ENCODE results near the gene RPS3. TPM values are rescaled to one million over a fixed set of nuclear protein-coding genes. Genes with fewer than 3 reads are reported as not detected.

The RPS3 gene
- total RNA-seq, 1 experiment from 2014 or later, result 4,109 TPM

DNA sequence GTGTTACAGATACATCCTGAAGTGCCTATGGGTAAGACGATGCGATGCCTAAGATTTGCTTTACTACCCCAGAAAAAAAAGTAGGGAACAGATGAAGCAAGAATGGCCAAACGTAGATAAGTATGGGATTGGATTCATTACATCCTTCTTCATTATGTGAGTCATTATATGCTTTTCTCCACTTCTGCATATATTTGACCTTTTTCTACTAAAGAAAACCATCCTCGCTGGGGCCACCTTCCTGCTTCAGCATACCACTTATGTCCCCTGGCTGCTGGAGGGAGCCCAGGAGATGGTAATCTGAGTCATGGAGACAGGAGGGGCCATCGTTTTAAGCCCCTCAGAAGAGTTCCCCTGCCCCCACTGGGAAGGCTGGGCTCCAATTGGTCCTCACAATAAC is 48.1 kb downstream of the RPS3 start:
- CTCF ChIA-PET, result interaction anchor here (1.2 kb wide), 1 partner anchor 84 kb away, joined by 3 read pairs; no protein-coding TSS in a partner anchor
- Histone ChIP-seq H3K9ac (ENCODE audit: low read length) (no peak overlapping the region), H3K36me3 (ENCODE audit: control insufficient read depth in 1 of 2, insufficient read depth in 2 of 2, low read length in 2 of 2) (no peaks in the 10 kb centered on the region), H3K9me2 (ENCODE audit: insufficient read depth) (no peaks in the 10 kb centered on the region), H3K4me1 (ENCODE audit: control insufficient read depth in 1 of 2, insufficient read depth in 2 of 2, low read length in 2 of 2) (no peaks in the 10 kb centered on the region), H2AFZ (ENCODE audit: low read depth, low read length, poor library complexity, severe bottlenecking) (no peak overlapping the region), H4K20me1 (ENCODE audit: insufficient read depth) (no peaks in the 10 kb centered on the region), H3K9me3 (ENCODE audit: control insufficient read depth in 1 of 2, insufficient read depth in 1 of 2, low read depth in 1 of 2, low read length in 2 of 2) (no peaks in the 10 kb centered on the region), H3K79me2 (ENCODE audit: insufficient read depth, low read length) (no peaks in the 10 kb centered on the region), H3K27ac (ENCODE audit: low read depth, low read length) (no peak overlapping the region), H3K4me3 (replicated peaks in 1 of 2; ENCODE audit: low read depth in 1 of 2, low read length in 2 of 2) (no peak overlapping the region), H3K27me3 (ENCODE audit: insufficient read depth, low read length) (no peaks in the 10 kb centered on the region), H3K4me2 (ENCODE audit: low read length) (no peak overlapping the region)
- POLR2A ChIA-PET, result no interaction called here
- DNase-seq (ENCODE audit: low read depth, low spot score) (no peak), ATAC-seq (no peak)
- intact Hi-C loops (cut with micrococcal nuclease), result loop anchor here (5.0 to 10.0 kb wide), 2 partner anchors 60 to 417 kb away; no protein-coding TSS in a partner anchor
- RAD21 ChIA-PET (ENCODE audit: low non-redundant PET in 1 of 2, low total read pairs in 2 of 2, uncharacterized antibody in 2 of 2, unreplicated experiment in 2 of 2), result no interaction called here
- no peak for TF ChIP-seq ZNF274 (IDR thresholded peaks at IDR 0.05; ENCODE audit: low read depth, low read length)
- TF ChIP-seq EGR1 (IDR thresholded peaks at IDR 0.05; ENCODE audit: low read depth), result no peak
- TF ChIP-seq ZFX (IDR thresholded peaks at IDR 0.05), result no peak
- no peak for TF ChIP-seq CBX3 (IDR thresholded peaks at IDR 0.05; ENCODE audit: low read depth)
- TF ChIP-seq EZH2 (IDR thresholded peaks at IDR 0.05), result no peak
- no TSS peak for BruUV-seq (replicated peaks)

- Histone ChIP-seq H3K9me3 (ENCODE audit: control insufficient read depth in 1 of 2, insufficient read depth in 1 of 2, low read depth in 1 of 2, low read length in 2 of 2) (no peaks in the 10 kb centered on the region), H2AFZ (ENCODE audit: low read depth, low read length, poor library complexity, severe bottlenecking) (no peak overlapping the region), H3K79me2 (ENCODE audit: insufficient read depth, low read length) (no peaks in the 10 kb centered on the region), H3K27me3 (ENCODE audit: insufficient read depth, low read length) (no peaks in the 10 kb centered on the region), H3K9ac (ENCODE audit: low read length) (no peak overlapping the region), H3K4me3 (replicated peaks in 1 of 2; ENCODE audit: low read depth in 1 of 2, low read length in 2 of 2) (no peak overlapping the region), H3K36me3 (ENCODE audit: control insufficient read depth in 1 of 2, insufficient read depth in 2 of 2, low read length in 2 of 2) (no peaks in the 10 kb centered on the region; a peak in 1 of 4 replicates), H3K4me2 (ENCODE audit: low read length) (no peak overlapping the region), H4K20me1 (ENCODE audit: insufficient read depth) (no peaks in the 10 kb centered on the region), H3K4me1 (ENCODE audit: control insufficient read depth in 1 of 2, insufficient read depth in 2 of 2, low read length in 2 of 2) (no peaks in the 10 kb centered on the region), H3K27ac (ENCODE audit: low read depth, low read length) (no peak overlapping the region), H3K9me2 (ENCODE audit: insufficient read depth) (no peaks in the 10 kb centered on the region)
- RAD21 ChIA-PET (ENCODE audit: low non-redundant PET in 1 of 2, low total read pairs in 2 of 2, uncharacterized antibody in 2 of 2, unreplicated experiment in 2 of 2), result no interaction called here
- ATAC-seq (no peak), DNase-seq (ENCODE audit: low read depth, low spot score) (no peak)
- POLR2A ChIA-PET, result no interaction called here
- TF ChIP-seq SRF (IDR thresholded peaks at IDR 0.05; ENCODE audit: low read depth) (no peak), POLR2A (IDR thresholded peaks at IDR 0.05; ENCODE audit: borderline replicate concordance, extremely low read depth, insufficient read depth, insufficient read length) (no peak), ELF1 (IDR thresholded peaks at IDR 0.05; ENCODE audit: borderline replicate concordance, low read depth) (no peak)
- CTCF ChIA-PET, result no interaction called here
- intact Hi-C loops (cut with micrococcal nuclease), result loop anchor here (5.0 to 10.0 kb wide), 2 partner anchors 62 to 416 kb away; no protein-coding TSS in a partner anchor
- no TSS peak for BruUV-seq (replicated peaks)
These were observed 50.0 kb downstream of the RPS3 start for GRCh38 chr11:75449271-75449670.
